Bone marrow (tissue), 2 donors: ENCODE measurements around the gene RNU6-9.
"Not testable (repeated sequence)": the region's sequence is repeated elsewhere in the genome, so short reads cannot be mapped to it uniquely, and the experiment has no call there.

ENCODE experiments used
- DNase-seq, 2 donors: peaks; one replicate each; lab custom pipeline; 2025; lab: John Stamatoyannopoulos, UW

Gene RNU6-9

GRCh38 chr19:878751-879561 is 14.3 kb upstream of the RNU6-9 start:
- not testable (repeated sequence) for DNase-seq

- DNase-seq: no peak
Observed at GRCh38 chr19:879711-880438, 13.4 kb upstream of the RNU6-9 start.

- no peak for DNase-seq
Observed at GRCh38 chr19:881385-882071, 11.8 kb upstream of the RNU6-9 start.

GRCh38 chr19:882871-883497 is 10.3 kb upstream of the RNU6-9 start:
- DNase-seq: no peak

- DNase-seq: no peak
Observed at GRCh38 chr19:883661-884211, 9.5 kb upstream of the RNU6-9 start.

- DNase-seq: no peak
Observed at GRCh38 chr19:884420-885211, 8.7 kb upstream of the RNU6-9 start.

- no peak for DNase-seq
Observed at GRCh38 chr19:885536-886224, 7.6 kb upstream of the RNU6-9 start.

- no peak for DNase-seq
Observed at GRCh38 chr19:887072-887471, 6.2 kb upstream of the RNU6-9 start.

GRCh38 chr19:887599-887998 is 5.7 kb upstream of the RNU6-9 start:
- DNase-seq: no peak

- no peak for DNase-seq
Observed at GRCh38 chr19:888581-889385, 4.5 kb upstream of the RNU6-9 start.

GRCh38 chr19:889662-890295 is 3.5 kb upstream of the RNU6-9 start:
- DNase-seq: no peak

- DNase-seq: no peak
Observed at GRCh38 chr19:890831-891230, 2.5 kb upstream of the RNU6-9 start.

- not testable (repeated sequence) for DNase-seq
Observed at GRCh38 chr19:891421-892200, 1.7 kb upstream of the RNU6-9 start.

- no peak for DNase-seq
Observed at GRCh38 chr19:892243-892893, 916 bp upstream of the RNU6-9 start.

GRCh38 chr19:896434-896833 is 3.1 kb downstream of the RNU6-9 start:
- DNase-seq: no peak

- DNase-seq: no peak
Observed at GRCh38 chr19:896999-897398, 3.7 kb downstream of the RNU6-9 start.

GRCh38 chr19:897442-898039 is 4.3 kb downstream of the RNU6-9 start:
- no peak for DNase-seq

- no peak for DNase-seq
Observed at GRCh38 chr19:898663-899062, 5.4 kb downstream of the RNU6-9 start.
